SK-N-SH treated with all-trans-retinoic acid at 6 μM for 48 hours (cell line): ENCODE data around the gene TREH.

Source experiments
- ATAC-seq: fragments of 200-7000 bp; cut with Tn5 transposase; 3 replicates; pipeline ENCODE4 v1.9.1; 2020; ENCODE audit warnings: mild to moderate bottlenecking, moderate library complexity
- ARNTL ChIP-seq: fragments of 450-650 bp; formaldehyde crosslinking; IDR thresholded peaks from 2 replicates; pipeline ENCODE4 v1.5.0; 2020; ENCODE audit warnings: low read depth, mild to moderate bottlenecking, moderate library complexity, borderline replicate concordance
- BACH2 ChIP-seq: fragments of 250-450 bp; sonication (Bioruptor Pico); IDR thresholded peaks from 2 replicates; pipeline ENCODE4 v1.9.0; 2021; ENCODE audit warnings: mild to moderate bottlenecking, borderline replicate concordance
- CSDC2 ChIP-seq: fragments of 250-450 bp; sonication (Bioruptor Pico); IDR thresholded peaks from 2 replicates; pipeline ENCODE4 v1.5.0; 2020; ENCODE audit warnings: mild to moderate bottlenecking, moderate library complexity
- CSRNP3 ChIP-seq: fragments of 250-450 bp; sonication (Bioruptor Pico); IDR thresholded peaks from 2 replicates; pipeline ENCODE4 v1.5.1; 2021; ENCODE audit warnings: mild to moderate bottlenecking, moderate library complexity
- ESRRG ChIP-seq: fragments of 250-450 bp; sonication (Bioruptor Pico); IDR thresholded peaks from 2 replicates; pipeline ENCODE4 v1.6.1; 2021; ENCODE audit warnings: mild to moderate bottlenecking
- GLIS3 ChIP-seq: fragments of 250-450 bp; sonication (Bioruptor Pico); IDR thresholded peaks from 2 replicates; pipeline ENCODE4 v1.5.0; 2020; ENCODE audit warnings: mild to moderate bottlenecking, moderate library complexity
- ISL1 ChIP-seq: fragments of 250-450 bp; sonication (Bioruptor Pico); IDR thresholded peaks from 2 replicates; pipeline ENCODE4 v2.1.2; 2022; ENCODE audit warnings: mild to moderate bottlenecking, moderate library complexity
- OSR1 ChIP-seq: fragments of 250-450 bp; sonication (Bioruptor Pico); IDR thresholded peaks from 2 replicates; pipeline ENCODE4 v1.8.0; 2022; ENCODE audit warnings: moderate library complexity, mild to moderate bottlenecking, inconsistent platforms
- PATZ1 ChIP-seq: fragments of 250-450 bp; sonication (Bioruptor Pico); IDR thresholded peaks from 2 replicates; pipeline ENCODE4 v1.8.0; 2020; ENCODE audit warnings: mild to moderate bottlenecking, moderate library complexity, borderline replicate concordance
- POU6F1 ChIP-seq: fragments of 250-450 bp; sonication (Bioruptor Pico); IDR thresholded peaks from 2 replicates; pipeline ENCODE4 v1.8.0; 2021; ENCODE audit warnings: low read depth, mild to moderate bottlenecking, moderate library complexity, borderline replicate concordance
- PPARA ChIP-seq: fragments of 250-450 bp; sonication (Bioruptor Pico); IDR thresholded peaks from 2 replicates; pipeline ENCODE4 v1.5.0; 2020; ENCODE audit warnings: mild to moderate bottlenecking, borderline replicate concordance
- RARB ChIP-seq: fragments of 250-450 bp; sonication (Bioruptor Pico); IDR thresholded peaks from 2 replicates; pipeline ENCODE4 v1.8.0; 2021; ENCODE audit warnings: mild to moderate bottlenecking, moderate library complexity
- SNAI2 ChIP-seq: fragments of 250-450 bp; sonication (Bioruptor Pico); IDR thresholded peaks from 2 replicates; pipeline ENCODE4 v1.5.0; 2020; ENCODE audit warnings: mild to moderate bottlenecking, moderate library complexity
- TCF4 ChIP-seq: fragments of 250-450 bp; sonication (Bioruptor Pico); IDR thresholded peaks from 2 replicates; pipeline ENCODE4 v1.8.0; 2021; ENCODE audit warnings: mild to moderate bottlenecking, moderate library complexity, borderline replicate concordance
- TOX ChIP-seq: fragments of 250-450 bp; sonication (Bioruptor Pico); IDR thresholded peaks from 2 replicates; pipeline ENCODE4 v1.8.0; 2021; ENCODE audit warnings: mild to moderate bottlenecking, moderate library complexity, borderline replicate concordance
- ZC3H10 ChIP-seq: fragments of 250-450 bp; sonication (Bioruptor Pico); IDR thresholded peaks from 2 replicates; pipeline ENCODE4 v1.5.1; 2021; ENCODE audit warnings: mild to moderate bottlenecking, moderate library complexity
- ZFP3 ChIP-seq: fragments of 250-450 bp; sonication (Bioruptor Pico); IDR thresholded peaks from 2 replicates; pipeline ENCODE4 v1.5.0; 2020; ENCODE audit warnings: mild to moderate bottlenecking, moderate library complexity
- ZFP30 ChIP-seq: fragments of 450-650 bp; formaldehyde crosslinking; IDR thresholded peaks from 2 replicates; pipeline ENCODE4 v1.5.0; 2022; ENCODE audit warnings: mild to moderate bottlenecking, moderate library complexity
- ZNF565 ChIP-seq: fragments of 450-650 bp; formaldehyde crosslinking; conservative IDR thresholded peaks from 2 replicates; pipeline ENCODE4 v1.5.0; 2020; ENCODE audit warnings: low read depth, mild to moderate bottlenecking, moderate library complexity
- ZNF70 ChIP-seq: fragments of 450-650 bp; formaldehyde crosslinking; IDR thresholded peaks from 2 replicates; pipeline ENCODE4 v1.5.0; 2020; ENCODE audit warnings: mild to moderate bottlenecking, moderate library complexity
- TF ChIP-seq, protein P1 (sequence below): fragments of 250-450 bp; sonication (Bioruptor Pico); IDR thresholded peaks from 2 replicates; pipeline ENCODE4 v1.5.1; 2020; ENCODE audit warnings: low read depth, mild to moderate bottlenecking, moderate library complexity

Gene TREH

GRCh38 chr11:118641397-118642019, 37.9 kb downstream of the TREH start:
- TF ChIP-seq ESRRG = no peak
- TF ChIP-seq CSRNP3 (CRISPR knock-in tag) = no peak
- no peak for TF ChIP-seq RARB (CRISPR knock-in tag)
- TF ChIP-seq TOX (CRISPR knock-in tag) = no peak
- no peak for TF ChIP-seq GLIS3 (CRISPR knock-in tag)
- TF ChIP-seq OSR1 (CRISPR knock-in tag) = no peak
- no peak for TF ChIP-seq SNAI2 (CRISPR knock-in tag)
- no peak for TF ChIP-seq CSDC2 (CRISPR knock-in tag)
- TF ChIP-seq PPARA = no peak
- TF ChIP-seq PATZ1 (CRISPR knock-in tag) = no peak
- no peak for TF ChIP-seq ZC3H10
- no peak for TF ChIP-seq ZNF70 (CRISPR knock-in tag)
- TF ChIP-seq, protein P1, sequence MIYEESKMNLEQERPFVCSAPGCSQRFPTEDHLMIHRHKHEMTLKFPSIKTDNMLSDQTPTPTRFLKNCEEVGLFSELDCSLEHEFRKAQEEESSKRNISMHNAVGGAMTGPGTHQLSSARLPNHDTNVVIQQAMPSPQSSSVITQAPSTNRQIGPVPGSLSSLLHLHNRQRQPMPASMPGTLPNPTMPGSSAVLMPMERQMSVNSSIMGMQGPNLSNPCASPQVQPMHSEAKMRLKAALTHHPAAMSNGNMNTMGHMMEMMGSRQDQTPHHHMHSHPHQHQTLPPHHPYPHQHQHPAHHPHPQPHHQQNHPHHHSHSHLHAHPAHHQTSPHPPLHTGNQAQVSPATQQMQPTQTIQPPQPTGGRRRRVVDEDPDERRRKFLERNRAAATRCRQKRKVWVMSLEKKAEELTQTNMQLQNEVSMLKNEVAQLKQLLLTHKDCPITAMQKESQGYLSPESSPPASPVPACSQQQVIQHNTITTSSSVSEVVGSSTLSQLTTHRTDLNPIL (CRISPR knock-in tag) = no peak
- no peak for TF ChIP-seq ZFP3 (CRISPR knock-in tag)
- no peak for TF ChIP-seq POU6F1 (CRISPR knock-in tag)
- ATAC-seq = no peak

- peak; percentile 42; the same call in 2 of the 3 replicates for ATAC-seq
- TF ChIP-seq ZNF70 (CRISPR knock-in tag) (no peak), ZFP3 (CRISPR knock-in tag) (no peak), SNAI2 (CRISPR knock-in tag) (no peak), BACH2 (CRISPR knock-in tag) (no peak), CSDC2 (CRISPR knock-in tag) (no peak), ZNF565 (CRISPR knock-in tag) (no peak)
- TF ChIP-seq, protein P1 (CRISPR knock-in tag) = no peak
Observed at GRCh38 chr11:118640332-118641154, 38.9 kb downstream of the TREH start.

DNA sequence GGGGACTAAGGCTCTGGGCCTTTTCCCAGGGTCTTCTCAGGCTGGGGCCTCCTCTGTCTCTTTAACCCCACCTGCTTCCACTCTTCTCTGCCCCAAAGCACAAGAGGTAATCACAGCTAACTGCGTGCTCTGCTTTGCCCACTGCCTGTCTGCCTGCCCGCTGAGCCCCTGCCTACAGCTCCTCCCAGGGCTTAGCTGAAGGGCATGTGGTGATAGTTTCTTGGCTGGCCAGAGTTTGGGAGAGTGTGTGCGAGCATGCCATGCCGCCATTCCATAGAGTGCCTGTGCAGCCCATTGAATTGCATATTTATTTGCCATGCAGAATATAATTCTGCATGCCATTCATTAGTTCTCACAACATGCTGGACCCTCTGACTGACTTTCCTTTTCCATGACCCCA, 39.6 kb downstream of the TREH start:
- ATAC-seq = no peak
- TF ChIP-seq ZC3H10 (no peak), ISL1 (no peak), RARB (CRISPR knock-in tag) (no peak), ZNF70 (CRISPR knock-in tag) (no peak), CSDC2 (CRISPR knock-in tag) (no peak), SNAI2 (CRISPR knock-in tag) (no peak), TCF4 (CRISPR knock-in tag) (no peak), ZFP30 (CRISPR knock-in tag) (no peak), POU6F1 (CRISPR knock-in tag) (no peak), ZNF565 (CRISPR knock-in tag) (no peak), PPARA (no peak), BACH2 (CRISPR knock-in tag) (no peak), OSR1 (CRISPR knock-in tag) (no peak), TOX (CRISPR knock-in tag) (no peak), PATZ1 (CRISPR knock-in tag) (no peak), ZFP3 (CRISPR knock-in tag) (no peak), ARNTL (no peak)
- TF ChIP-seq, protein P1 (CRISPR knock-in tag) = no peak
